GM23338 (cell line): Measurements from ENCODE around the gene PAX5.

Experiments
- EZH2phosphoT487 ChIP-seq: fragments of 200-600 bp; sonication (generic); IDR thresholded peaks from one replicate; pipeline ENCODE4 v1.8.1; 2018; ENCODE audit warnings: antibody characterized with exemption; ENCODE audit not compliant: unreplicated experiment
- JUNB ChIP-seq: IDR thresholded peaks from one replicate; pipeline ENCODE4 v1.6.1; 2016; ENCODE audit warnings: antibody characterized with exemption; ENCODE audit not compliant: unreplicated experiment
- TF ChIP-seq, protein P1 (sequence below), 2 experiments: fragments of 200-600 bp in 1 of 2; sonication (generic) in 1 of 2; conservative IDR thresholded peaks; 2 replicates each; pipeline versions ENCODE4 v1.5.1 to v1.6.1; 2016 to 2017; ENCODE audit warnings: antibody characterized with exemption in 2 of 2, low read depth in 2 of 2, mild to moderate bottlenecking in 2 of 2, moderate library complexity in 1 of 2

DNA sequence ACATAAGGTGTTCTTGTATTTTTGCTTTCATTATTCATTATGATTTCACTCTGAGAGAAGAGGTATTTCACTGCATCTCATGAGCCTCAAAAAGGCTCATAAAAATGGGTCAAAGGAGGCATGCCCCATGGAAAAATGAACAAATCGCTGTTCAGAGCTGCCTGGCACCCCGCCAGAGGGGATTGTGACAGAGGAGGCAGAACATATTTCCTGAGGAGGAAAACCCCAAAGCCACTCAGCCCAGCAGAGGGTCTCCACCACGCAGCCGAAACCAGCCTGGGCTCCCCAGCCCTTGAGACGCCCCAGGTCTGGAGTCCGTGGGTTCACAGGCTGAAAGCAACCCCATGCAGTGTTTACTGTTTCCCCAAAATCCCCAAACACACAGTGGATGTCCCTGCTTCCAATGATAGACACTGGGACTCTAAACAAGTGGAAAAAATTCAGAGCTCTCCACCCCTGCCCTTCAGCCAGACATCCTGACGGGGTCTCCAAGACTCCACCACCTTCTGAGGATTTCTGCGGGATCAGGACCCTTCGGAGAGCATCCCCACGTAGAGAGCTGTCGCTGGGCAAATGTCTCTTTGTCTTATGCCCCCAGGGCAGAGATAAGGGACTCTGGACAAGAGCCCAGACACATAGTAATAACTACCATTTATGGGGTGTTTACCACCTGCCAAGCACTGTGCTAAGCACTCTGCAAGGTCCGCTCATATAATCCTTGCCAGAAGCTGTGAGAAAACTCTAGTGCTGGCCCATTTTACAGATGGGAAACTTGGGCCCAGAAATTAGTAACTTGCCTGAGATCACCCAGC, 122.3 kb downstream of the PAX5 start:
- TF ChIP-seq, protein P1, sequence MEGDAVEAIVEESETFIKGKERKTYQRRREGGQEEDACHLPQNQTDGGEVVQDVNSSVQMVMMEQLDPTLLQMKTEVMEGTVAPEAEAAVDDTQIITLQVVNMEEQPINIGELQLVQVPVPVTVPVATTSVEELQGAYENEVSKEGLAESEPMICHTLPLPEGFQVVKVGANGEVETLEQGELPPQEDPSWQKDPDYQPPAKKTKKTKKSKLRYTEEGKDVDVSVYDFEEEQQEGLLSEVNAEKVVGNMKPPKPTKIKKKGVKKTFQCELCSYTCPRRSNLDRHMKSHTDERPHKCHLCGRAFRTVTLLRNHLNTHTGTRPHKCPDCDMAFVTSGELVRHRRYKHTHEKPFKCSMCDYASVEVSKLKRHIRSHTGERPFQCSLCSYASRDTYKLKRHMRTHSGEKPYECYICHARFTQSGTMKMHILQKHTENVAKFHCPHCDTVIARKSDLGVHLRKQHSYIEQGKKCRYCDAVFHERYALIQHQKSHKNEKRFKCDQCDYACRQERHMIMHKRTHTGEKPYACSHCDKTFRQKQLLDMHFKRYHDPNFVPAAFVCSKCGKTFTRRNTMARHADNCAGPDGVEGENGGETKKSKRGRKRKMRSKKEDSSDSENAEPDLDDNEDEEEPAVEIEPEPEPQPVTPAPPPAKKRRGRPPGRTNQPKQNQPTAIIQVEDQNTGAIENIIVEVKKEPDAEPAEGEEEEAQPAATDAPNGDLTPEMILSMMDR (conservative IDR thresholded peaks at IDR 0.05; ENCODE audit: low read depth in 2 of 2) = no peak
- TF ChIP-seq EZH2phosphoT487 = no peak
- TF ChIP-seq JUNB = no peak
